Keratinocyte (primary cell): ENCODE data around the gene DDX21.
"Not testable (repeated sequence)": the region's sequence is repeated elsewhere in the genome, so short reads cannot be mapped to it uniquely, and the experiment has no call there.

Experiments
- CTCF ChIP-seq, 3 experiments: IDR thresholded peaks in 1 of 3; conservative IDR thresholded peaks in 1 of 3; optimal IDR thresholded peaks in 1 of 3; 2 replicates in 2 of 3; 3 replicates in 1 of 3; pipeline versions ENCODE3 to v1.5.1; 2011; ENCODE audit warnings: low read length in 3 of 3, mild to moderate bottlenecking in 3 of 3, moderate library complexity in 2 of 3, control low read depth in 1 of 3, inconsistent platforms in 1 of 3; ENCODE audit not compliant: insufficient read depth in 2 of 3; ENCODE audit errors: extremely low read depth in 1 of 3
- EZH2 ChIP-seq: IDR thresholded peaks from one replicate; pipeline ENCODE4 v1.6.1; 2012; ENCODE audit warnings: inconsistent platforms, mild to moderate bottlenecking, low read length, moderate library complexity

GRCh38 chr10:68975936-68976473 lies 20.0 kb downstream of the DDX21 start:
- TF ChIP-seq EZH2; CTCF (optimal IDR thresholded peaks at IDR 0.05 in 1 of 3, IDR thresholded peaks at IDR 0.05 in 1 of 3, conservative IDR thresholded peaks at IDR 0.05 in 1 of 3; ENCODE audit: extremely low read depth in 1 of 3, insufficient read depth in 2 of 3, low read length in 3 of 3): not testable (repeated sequence)
